Heart left ventricle (tissue), 16 donors: ENCODE measurements around the gene CCDC24. TPM values are rescaled to one million over a fixed set of nuclear protein-coding genes. Genes with fewer than 3 reads are reported as not detected.

Experiments used
- ATAC-seq, 4 donors: fragments of 200-7000 bp; cut with Tn5 transposase; one replicate each; pipeline ENCODE4 v1.9.1; 2020 to 2022; ENCODE audit warnings: moderate library complexity in 4 of 4, mild to moderate bottlenecking in 3 of 4, moderate number of reproducible peaks in 1 of 4
- DNase-seq, 5 donors: peaks; one replicate each; pipeline ENCODE4 v3.0.0-alpha.2; 2020
- H3K27ac ChIP-seq, 12 donors: fragments of 200-600 bp; sonication (generic) in 4 of 12; one replicate each; pipeline versions ENCODE4 v1.5.0 to v1.8.0; 2016 to 2022; ENCODE audit warnings: mild to moderate bottlenecking in 2 of 12
- H3K27me3 ChIP-seq, 9 donors: fragments of 200-600 bp; sonication (generic) in 2 of 9; one replicate each; pipeline versions ENCODE4 v1.5.1 to v1.8.0; 2016 to 2022; ENCODE audit warnings: mild to moderate bottlenecking in 3 of 9
- H3K36me3 ChIP-seq, 9 donors: fragments of 200-600 bp; sonication (generic) in 2 of 9; one replicate each; pipeline versions ENCODE4 v1.5.0 to v1.8.0; 2018 to 2022; ENCODE audit warnings: mild to moderate bottlenecking in 2 of 9
- H3K4me1 ChIP-seq, 12 donors: fragments of 200-600 bp; sonication (generic) in 4 of 12; one replicate each; pipeline versions ENCODE4 v1.5.0 to v1.8.0; 2016 to 2022; ENCODE audit warnings: mild to moderate bottlenecking in 3 of 12
- H3K4me3 ChIP-seq, 12 donors: fragments of 200-600 bp; sonication (generic) in 4 of 12; one replicate each; pipeline versions ENCODE4 v1.5.0 to v1.8.0; 2017 to 2022; ENCODE audit warnings: mild to moderate bottlenecking in 9 of 12, moderate library complexity in 4 of 12
- H3K9me3 ChIP-seq, 12 donors: fragments of 200-600 bp; sonication (generic) in 4 of 12; one replicate each; pipeline versions ENCODE4 v1.5.0 to v1.8.0; 2016 to 2022; ENCODE audit warnings: mild to moderate bottlenecking in 1 of 12
- CTCF ChIP-seq, 12 donors: fragments of 200-600 bp; sonication (generic) in 4 of 12; IDR thresholded peaks; one replicate each; pipeline versions ENCODE4 v1.5.0 to v1.8.0; 2018 to 2022; ENCODE audit warnings: antibody characterized with exemption in 12 of 12, mild to moderate bottlenecking in 5 of 12
- POLR2A ChIP-seq, 2 donors: fragments of 450-650 bp; IDR thresholded peaks; one replicate each; pipeline ENCODE4 v1.6.1; 2017; ENCODE audit warnings: antibody characterized with exemption in 2 of 2, mild to moderate bottlenecking in 2 of 2, moderate library complexity in 2 of 2
- WGBS, 4 donors: extraction: QIAGEN DNeasy Blood & Tissue Kit in 2 of 4; methylation state at CpG; one replicate each; pipeline versions ENCODE4 v1.1.5 to v1.1.7; 2013 to 2018; 5-methylcytosine and 5-hydroxymethylcytosine counted together
- intact Hi-C, 10 donors: fragments of 100-400 bp; cut with DNase I; formaldehyde crosslinking; loops; one replicate each; pipeline versions ENCODE4 v1.11.1 to v1.14.2; 2022
- long read RNA-seq, 3 donors: library from polyadenylated mRNA; unstranded; transcript quantifications; one replicate each; pipeline ENCODE4 v2.0.0, GENCODE V29; 2020 to 2021
- polyA plus RNA-seq, 2 donors: library from polyadenylated mRNA; stranded (reverse); fragments of 200-250 nt; gene quantifications; one replicate each; pipeline ENCODE4 v1.2.3, GENCODE V29; 2013
- total RNA-seq, 9 donors: library from RNA; depleted of rRNA in 2 of 9; stranded (reverse); fragments of >200 nt in 2 of 9; fragmentation: NEBNext Ultra II Directional in 3 of 9; extraction: Animal tissue kit (Norgen Biotek cat#: 25700) in 3 of 9; gene quantifications; one replicate each; pipeline versions ENCODE4 v1.1.0 to v1.2.4, GENCODE V29; 2016 to 2023
- donor health status: ischemic (EF 13 %, LVEDD 7.1; RV severe dilation, severe dysfunction).
- donor health status: healthy with polysubstance abuse.
- donor health status: DM: no; HTN: yes; CAD: no.
- donor health status: DM: no; HTN: no; CAD: no.
- donor health status: ischemic (EF 25% LVEDD 6.9; RV normal size, moderate dysfunction).
- donor health status: ischemic (EF 25% LVEDD 5.7; RV mildly dilated, moderate dysfunction).
- donor health status: healthy.
- donor health status: DM: yes; HTN: yes; CAD: no.
- donor health status: ischemic (EF 35%, LVEDD 5.7; RV mildly dilated, moderate dysfunction).
- donor health status: nonischemic (EF 11% LVEDD 7.7; RV severe dilation, severe dysfunction).
- donor health status: DM: yes; HTN: yes; CAD: no.
- donor health status: PGD.
- donor health status: ischemic (EF 29% LVEDD 5.4; RV normal size, mild dysfunction).
- donor health status: nonischemic (EF 23%, LVEDD 6.1; RV moderate dilation, normal function).

Gene CCDC24
- 1 to 10 TPM in 7 of 9 donors, under 1 TPM in 2; 0.67 to 3.4 (median 1.3) TPM for total RNA-seq
- 1 to 10 TPM in 1 of 2 donors, under 1 TPM in 1; 0.90 to 1.2 TPM for polyA plus RNA-seq
- long read RNA-seq, donor 1, partial matches to known transcripts, result 0 of 2 reads
- long read RNA-seq, donor 1, other reads (novel, unspliced or antisense), result 2 of 2 reads
- long read RNA-seq, donor 2, partial matches to known transcripts, result 1 of 2 reads
- long read RNA-seq, donor 2, other reads (novel, unspliced or antisense), result 1 of 2 reads
- long read RNA-seq, donor 3, partial matches to known transcripts, result 0 of 1 reads
- long read RNA-seq, donor 3, other reads (novel, unspliced or antisense), result 1 of 1 reads

GRCh38 chr1:43991476-43992231 lies at the start of gene CCDC24:
CCDC24 (plus strand) TSS chr1:43991599; CDS start chr1:43991879, 280 bp downstream.
- 1% methylated on average over 42 to 66 of the region's 66 CpGs for WGBS, 4 donors
- intact Hi-C loops, result no loop called here
- peak; percentile 84 to 90 (median 89) for ATAC-seq

DNA sequence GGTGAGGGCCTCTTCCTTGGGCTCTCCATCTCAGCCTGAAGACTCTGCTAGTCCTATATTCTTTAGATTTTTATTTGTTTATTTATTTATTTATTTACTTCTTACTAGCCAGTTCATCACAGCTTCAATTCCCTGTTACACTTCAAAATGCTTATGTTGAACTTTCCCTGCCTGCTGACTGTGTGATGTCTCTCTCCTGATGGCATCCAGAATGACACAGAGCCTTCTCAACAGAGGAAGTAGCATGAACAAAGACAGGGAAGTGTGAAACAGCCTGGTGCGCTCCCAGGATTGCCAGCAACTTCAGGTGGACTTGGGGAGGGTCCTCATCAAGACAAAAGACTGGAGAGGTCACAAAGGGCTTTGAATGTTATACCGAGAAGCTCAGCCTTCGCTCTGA lies 49.0 kb upstream of the CCDC24 start:
- intact Hi-C loops, result no loop called here
- ATAC-seq (no peak), DNase-seq (peak in 1 of 5 donors; percentile 12)
- no peak for TF ChIP-seq POLR2A (IDR thresholded peaks at IDR 0.05)
- TF ChIP-seq CTCF (IDR thresholded peaks at IDR 0.05), result no peak
- WGBS, 4 donors, result 87 to 93% (median 89%) methylated on average over 3 of the region's 3 CpGs
- peaks cover 0 to 26% (median 13%) of the 10 kb centered on the region in 12 donors for H3K4me1 ChIP-seq
- no peaks in the 10 kb centered on the region for H3K36me3 ChIP-seq
- no peaks in the 10 kb centered on the region for H3K9me3 ChIP-seq
- no peaks in the 10 kb centered on the region for H3K27me3 ChIP-seq
- H3K4me3 ChIP-seq, result no peak overlapping the region
- no peak overlapping the region for H3K27ac ChIP-seq

More at GRCh38 chr1:43991476-43992231, at the start of gene CCDC24:
- TF ChIP-seq POLR2A (IDR thresholded peaks at IDR 0.05), result peak in 1 of 2 donors; percentile 34
- TF ChIP-seq CTCF (IDR thresholded peaks at IDR 0.05), result peak in 1 of 12 donors; percentile 29
- H3K27ac ChIP-seq, result peak within 1 kb of the TSS in 11 of 12 donors; percentile 27 to 80 (median 52)
- peak; percentile 84 to 90 (median 85) for DNase-seq
- H3K27me3 ChIP-seq, result no peaks in the 10 kb centered on the region
- H3K4me3 ChIP-seq, result peak within 1 kb of the TSS; percentile 58 to 96 (median 66)
- no peaks in the 10 kb centered on the region for H3K9me3 ChIP-seq
- H3K4me1 ChIP-seq, result peaks cover 0 to 24% (median 10%) of the 10 kb centered on the region in 12 donors
- H3K36me3 ChIP-seq, result no peaks in the 10 kb centered on the region

DNA sequence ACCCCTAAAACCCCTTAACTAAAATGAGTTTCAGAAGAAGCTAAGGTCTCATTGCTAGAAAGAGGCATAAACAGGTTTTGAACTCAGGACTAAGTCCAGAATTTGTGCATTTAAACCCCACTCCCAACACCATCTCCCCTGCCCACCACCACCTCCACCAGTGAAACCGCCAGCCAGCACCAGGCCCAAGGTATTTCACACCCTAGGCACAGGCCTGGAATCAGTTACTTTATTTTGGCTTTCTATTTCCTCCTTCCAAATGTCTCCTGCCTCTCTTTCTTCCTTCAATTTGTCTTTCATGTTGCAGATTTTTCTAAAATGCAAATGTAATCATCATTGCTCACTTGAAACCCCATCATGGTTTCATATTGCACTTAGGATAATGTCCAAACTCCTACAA lies 46.5 kb upstream of the CCDC24 start:
- DNase-seq (no peak), ATAC-seq (no peak)
- H3K4me1 ChIP-seq, result peaks cover 6 to 42% (median 37%) of the 10 kb centered on the region in 12 donors
- no peaks in the 10 kb centered on the region for H3K9me3 ChIP-seq
- intact Hi-C loops, result loop anchor here in 1 of 10 donors (5.0 kb wide), 1 partner anchor 238 kb away; the partner anchor contains the start of gene ST3GAL3
- peaks cover 0 to 7% (median 2%) of the 10 kb centered on the region in 9 donors for H3K36me3 ChIP-seq
- no peaks in the 10 kb centered on the region for H3K27me3 ChIP-seq
- peak overlapping the region in 1 of 12 donors; percentile 93 for H3K27ac ChIP-seq
- 95 to 100% (median 97%) methylated on average over 1 of the region's 1 CpG for WGBS, 4 donors
- H3K4me3 ChIP-seq, result no peak overlapping the region
- TF ChIP-seq POLR2A (IDR thresholded peaks at IDR 0.05) (no peak), CTCF (IDR thresholded peaks at IDR 0.05) (no peak)
